IMR-90 (cell line): Measurements from ENCODE around the gene ZSCAN5B.

Experiments
- BHLHE40 ChIP-seq: fragments of 150-350 bp; IDR thresholded peaks from 2 replicates; pipeline ENCODE4 v1.6.1; 2016; ENCODE audit warnings: mild to moderate bottlenecking, low read depth, low read length
- CHD1 ChIP-seq: IDR thresholded peaks from 2 replicates; pipeline ENCODE4 v1.6.1; 2012; ENCODE audit warnings: low read depth, low read length, improper control_type of control experiment
- MAFK ChIP-seq: IDR thresholded peaks from 2 replicates; pipeline ENCODE4 v1.6.1; 2012; ENCODE audit warnings: low read depth, low read length, improper control_type of control experiment
- MAZ ChIP-seq: IDR thresholded peaks from 2 replicates; pipeline ENCODE4 v1.6.1; 2012; ENCODE audit warnings: low read depth, mild to moderate bottlenecking, low read length, improper control_type of control experiment, moderate library complexity, borderline replicate concordance
- NFE2L2 ChIP-seq: fragments of 150-350 bp; IDR thresholded peaks from 2 replicates; pipeline ENCODE4 v1.6.1; 2016; ENCODE audit warnings: low read depth, mild to moderate bottlenecking, low read length
- POLR2A ChIP-seq: IDR thresholded peaks from 2 replicates; pipeline ENCODE4 v1.6.1; 2012; ENCODE audit warnings: mild to moderate bottlenecking, low read depth, low read length
- RAD21 ChIP-seq: IDR thresholded peaks from 2 replicates; pipeline ENCODE4 v1.6.1; 2012; ENCODE audit warnings: low read length, improper control_type of control experiment
- RCOR1 ChIP-seq: IDR thresholded peaks from 2 replicates; pipeline ENCODE4 v1.6.1; 2012; ENCODE audit warnings: mild to moderate bottlenecking, low read length, improper control_type of control experiment; ENCODE audit not compliant: insufficient replicate concordance
- RFX5 ChIP-seq: IDR thresholded peaks from 2 replicates; pipeline ENCODE4 v1.8.0; 2012; ENCODE audit warnings: low read depth, mild to moderate bottlenecking, low read length, moderate library complexity
- SMC3 ChIP-seq: fragments of 150-350 bp; IDR thresholded peaks from 2 replicates; pipeline ENCODE4 v1.6.1; 2016; ENCODE audit warnings: low read depth, mild to moderate bottlenecking, antibody characterized with exemption, low read length, moderate library complexity
- TF ChIP-seq, protein P1 (sequence below): conservative IDR thresholded peaks from 2 replicates; pipeline ENCODE4 v1.5.1; 2012; ENCODE audit warnings: mild to moderate bottlenecking, low read depth, low read length, improper control_type of control experiment
- TF ChIP-seq, protein P2 (sequence below): fragments of 150-350 bp; IDR thresholded peaks from 2 replicates; pipeline ENCODE4 v1.6.1; 2017; ENCODE audit warnings: mild to moderate bottlenecking, antibody characterized with exemption, low read length, low read depth
- TF ChIP-seq, protein P3 (sequence below): fragments of 150-350 bp; IDR thresholded peaks from 2 replicates; pipeline ENCODE4 v1.6.1; 2016; ENCODE audit warnings: low read depth, mild to moderate bottlenecking, low read length, moderate library complexity, borderline replicate concordance

DNA sequence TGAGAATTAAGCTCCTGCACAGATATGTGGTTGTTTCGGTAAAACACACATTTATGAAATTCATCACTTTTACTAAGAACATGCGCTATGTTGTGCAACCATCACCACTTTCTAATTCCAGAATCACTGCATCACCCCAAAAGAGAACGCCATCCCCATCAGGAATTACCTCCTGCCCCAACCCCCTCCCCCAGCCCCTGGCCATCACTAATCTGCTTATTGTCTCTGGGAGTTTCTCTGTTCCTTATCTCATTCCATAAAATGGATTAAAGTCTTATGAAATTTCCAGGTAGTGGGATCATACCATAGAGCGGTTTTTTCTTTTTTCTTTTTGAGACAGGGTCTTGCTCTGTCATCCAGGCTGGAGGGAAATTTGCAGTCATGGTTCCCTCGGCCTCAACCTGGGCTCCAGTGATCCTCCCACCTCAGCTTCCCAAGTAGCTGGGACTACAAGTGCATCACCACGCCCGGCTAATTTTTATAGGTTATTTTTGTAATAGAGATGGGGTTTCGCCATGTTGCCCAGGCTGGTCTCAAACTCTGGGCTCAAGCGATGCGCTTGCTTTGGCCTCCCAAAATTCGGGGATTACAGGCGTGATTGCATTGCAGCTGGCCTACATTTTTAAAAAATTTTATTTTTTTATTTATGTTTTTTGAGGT lies 3.5 kb downstream of the ZSCAN5B start:
- TF ChIP-seq RCOR1, result no peak
- TF ChIP-seq SMC3, result no peak
- no peak for TF ChIP-seq RFX5
- TF ChIP-seq, protein P1, sequence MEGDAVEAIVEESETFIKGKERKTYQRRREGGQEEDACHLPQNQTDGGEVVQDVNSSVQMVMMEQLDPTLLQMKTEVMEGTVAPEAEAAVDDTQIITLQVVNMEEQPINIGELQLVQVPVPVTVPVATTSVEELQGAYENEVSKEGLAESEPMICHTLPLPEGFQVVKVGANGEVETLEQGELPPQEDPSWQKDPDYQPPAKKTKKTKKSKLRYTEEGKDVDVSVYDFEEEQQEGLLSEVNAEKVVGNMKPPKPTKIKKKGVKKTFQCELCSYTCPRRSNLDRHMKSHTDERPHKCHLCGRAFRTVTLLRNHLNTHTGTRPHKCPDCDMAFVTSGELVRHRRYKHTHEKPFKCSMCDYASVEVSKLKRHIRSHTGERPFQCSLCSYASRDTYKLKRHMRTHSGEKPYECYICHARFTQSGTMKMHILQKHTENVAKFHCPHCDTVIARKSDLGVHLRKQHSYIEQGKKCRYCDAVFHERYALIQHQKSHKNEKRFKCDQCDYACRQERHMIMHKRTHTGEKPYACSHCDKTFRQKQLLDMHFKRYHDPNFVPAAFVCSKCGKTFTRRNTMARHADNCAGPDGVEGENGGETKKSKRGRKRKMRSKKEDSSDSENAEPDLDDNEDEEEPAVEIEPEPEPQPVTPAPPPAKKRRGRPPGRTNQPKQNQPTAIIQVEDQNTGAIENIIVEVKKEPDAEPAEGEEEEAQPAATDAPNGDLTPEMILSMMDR, result no peak
- no peak for TF ChIP-seq CHD1
- no peak for TF ChIP-seq POLR2A
- TF ChIP-seq MAZ, result no peak
- TF ChIP-seq BHLHE40, result no peak
- TF ChIP-seq, protein P2, sequence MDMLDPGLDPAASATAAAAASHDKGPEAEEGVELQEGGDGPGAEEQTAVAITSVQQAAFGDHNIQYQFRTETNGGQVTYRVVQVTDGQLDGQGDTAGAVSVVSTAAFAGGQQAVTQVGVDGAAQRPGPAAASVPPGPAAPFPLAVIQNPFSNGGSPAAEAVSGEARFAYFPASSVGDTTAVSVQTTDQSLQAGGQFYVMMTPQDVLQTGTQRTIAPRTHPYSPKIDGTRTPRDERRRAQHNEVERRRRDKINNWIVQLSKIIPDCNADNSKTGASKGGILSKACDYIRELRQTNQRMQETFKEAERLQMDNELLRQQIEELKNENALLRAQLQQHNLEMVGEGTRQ, result no peak
- no peak for TF ChIP-seq RAD21
- TF ChIP-seq MAFK, result no peak
- TF ChIP-seq, protein P3, sequence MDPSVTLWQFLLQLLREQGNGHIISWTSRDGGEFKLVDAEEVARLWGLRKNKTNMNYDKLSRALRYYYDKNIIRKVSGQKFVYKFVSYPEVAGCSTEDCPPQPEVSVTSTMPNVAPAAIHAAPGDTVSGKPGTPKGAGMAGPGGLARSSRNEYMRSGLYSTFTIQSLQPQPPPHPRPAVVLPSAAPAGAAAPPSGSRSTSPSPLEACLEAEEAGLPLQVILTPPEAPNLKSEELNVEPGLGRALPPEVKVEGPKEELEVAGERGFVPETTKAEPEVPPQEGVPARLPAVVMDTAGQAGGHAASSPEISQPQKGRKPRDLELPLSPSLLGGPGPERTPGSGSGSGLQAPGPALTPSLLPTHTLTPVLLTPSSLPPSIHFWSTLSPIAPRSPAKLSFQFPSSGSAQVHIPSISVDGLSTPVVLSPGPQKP, result no peak
- no peak for TF ChIP-seq NFE2L2
